HepG2 (cell line): ENCODE results near the gene C18orf63. TPM values are rescaled to one million over a fixed set of nuclear protein-coding genes. Genes with fewer than 3 reads are reported as not detected.

Experiments
- ATAC-seq: fragments of 200-7000 bp; cut with Tn5 transposase; 3 replicates; pipeline ENCODE4 v1.9.1; 2020; ENCODE audit warnings: mild to moderate bottlenecking, moderate library complexity
- BruUV-seq: library from RNA; stranded (reverse); fragments of 400-500 nt; replicated peaks from 2 replicates; lab custom pipeline; 2021; lab: Mats Ljungman, UMichigan
- CTCF ChIA-PET: fragments of 300-600 bp; formaldehyde crosslinking; extraction: SDS; loops from one replicate; lab custom pipeline; 2021; ENCODE audit warnings: low total read pairs, inconsistent platforms, low intra/inter-chr PET ratio; lab: Yijun Ruan, JAX
- POLR2A ChIA-PET: fragments of 350-600 bp; sonication (Branson Sonifier 250); formaldehyde crosslinking; loops from one replicate; lab custom pipeline; 2020; ENCODE audit warnings: antibody characterized with exemption, inconsistent platforms; lab: Yijun Ruan, JAX
- DNase-seq: peaks from one replicate; pipeline ENCODE4 v3.0.0-alpha.2; 2015; ENCODE audit warnings: low spot score
- FAIRE-seq: peaks from 3 replicates; lab custom pipeline; 2011; peaks lifted over from hg19 to GRCh38; lab: Jason Lieb, UNC
- H2AFZ ChIP-seq: one replicate; pipeline ENCODE4 v1.6.1; 2011; ENCODE audit warnings: low read length, inconsistent platforms
- H3K27ac ChIP-seq: fragments of 300-600 bp; 3 replicates; pipeline ENCODE4 v1.8.0; 2011; ENCODE audit warnings: mixed run types, mild to moderate bottlenecking, mixed read lengths, low read length, inconsistent platforms; ENCODE audit not compliant: insufficient read depth; ENCODE audit errors: extremely low read length
- H3K27me3 ChIP-seq, 2 experiments: fragments of 200-600 bp in 1 of 2; 2 replicates in 1 of 2; 3 replicates in 1 of 2; pipeline versions ENCODE4 v1.6.0 to v1.8.0; 2011; ENCODE audit warnings: low read length in 2 of 2, mild to moderate bottlenecking in 2 of 2, moderate library complexity in 2 of 2, inconsistent platforms in 1 of 2; ENCODE audit not compliant: insufficient read depth in 2 of 2, control insufficient read depth in 1 of 2
- H3K36me3 ChIP-seq, 2 experiments: fragments of 200-600 bp in 1 of 2; replicated peaks in 1 of 2; 2 replicates in 1 of 2; 3 replicates in 1 of 2; pipeline versions ENCODE4 v1.5.1 to v1.8.0; 2011; ENCODE audit warnings: low read length in 2 of 2, inconsistent platforms in 1 of 2; ENCODE audit not compliant: insufficient read depth in 2 of 2, control insufficient read depth in 1 of 2
- H3K4me1 ChIP-seq: 2 replicates; pipeline ENCODE4 v1.5.1; 2012; ENCODE audit warnings: low read length, inconsistent platforms; ENCODE audit not compliant: insufficient read depth
- H3K4me2 ChIP-seq: 2 replicates; pipeline ENCODE4 v1.6.0; 2011; ENCODE audit warnings: low read depth, low read length, inconsistent platforms
- H3K4me3 ChIP-seq, 3 experiments: fragments of 200-600 bp in 1 of 3; sonication (generic), shearing (Covaris generic) in 1 of 3; replicated peaks in 1 of 3; 2 replicates each; pipeline ENCODE4 v1.5.1; 2011 to 2016; ENCODE audit warnings: low read length in 3 of 3, inconsistent platforms in 2 of 3, low read depth in 2 of 3, mild to moderate bottlenecking in 2 of 3, control low read depth in 1 of 3, mixed read lengths in 1 of 3; ENCODE audit not compliant: insufficient read depth in 1 of 3
- H3K79me2 ChIP-seq: one replicate; pipeline ENCODE4 v1.6.1; 2011; ENCODE audit warnings: low read length, inconsistent platforms; ENCODE audit not compliant: insufficient read depth
- H3K9ac ChIP-seq: 2 replicates; pipeline ENCODE4 v1.6.0; 2011; ENCODE audit warnings: mild to moderate bottlenecking, low read depth, low read length, inconsistent platforms; ENCODE audit not compliant: insufficient read depth
- H3K9me3 ChIP-seq: 2 replicates; pipeline ENCODE4 v1.5.1; 2012; ENCODE audit warnings: mild to moderate bottlenecking, low read length
- H4K20me1 ChIP-seq: 2 replicates; pipeline ENCODE4 v1.6.0; 2011; ENCODE audit warnings: inconsistent platforms, mild to moderate bottlenecking, low read length, moderate library complexity; ENCODE audit not compliant: insufficient read depth
- MBNL3 ChIP-seq: fragments of 250-450 bp; sonication (Bioruptor Pico); conservative IDR thresholded peaks from 2 replicates; pipeline ENCODE4 v1.8.0; 2022; ENCODE audit warnings: mild to moderate bottlenecking, inconsistent platforms
- SP1 ChIP-seq, 2 experiments: fragments of 450-650 bp in 1 of 2; sonication (generic) in 1 of 2; formaldehyde crosslinking in 1 of 2; IDR thresholded peaks; 2 replicates each; pipeline versions ENCODE4 v1.4.0 to v1.6.1; 2016 to 2020; ENCODE audit warnings: missing genetic modification reagents in 1 of 2
- YY1 ChIP-seq: IDR thresholded peaks from 2 replicates; pipeline ENCODE4 v1.6.1; 2011; ENCODE audit warnings: low read length, low read depth, moderate library complexity, mild to moderate bottlenecking; ENCODE audit not compliant: insufficient read depth, insufficient replicate concordance
- ZNF569 ChIP-seq: sonication (generic); formaldehyde crosslinking; IDR thresholded peaks from 2 replicates; pipeline ENCODE4 v1.5.0; 2020; ENCODE audit warnings: mild to moderate bottlenecking, missing genetic modification reagents, moderate library complexity, borderline replicate concordance
- ZNF782 ChIP-seq: sonication (generic); formaldehyde crosslinking; IDR thresholded peaks from 2 replicates; pipeline ENCODE4 v1.4.0; 2020; ENCODE audit warnings: missing genetic modification reagents, mild to moderate bottlenecking, borderline replicate concordance
- WGBS: methylation state at CpG from one replicate; pipeline ENCODE4 v1.1.6; 2017; ENCODE audit warnings: low lambda C conversion rate; 5-methylcytosine and 5-hydroxymethylcytosine counted together
- in situ Hi-C: cut with HindIII; loops from 2 replicates; pipeline ENCODE4 v1.10.0; 2017; ENCODE audit warnings: low pct_unique_long_range_greater_than_20kb; ENCODE audit not compliant: extremely low pct_ligation_motif_present
- intact Hi-C: fragments of 100-400 bp; cut with micrococcal nuclease; formaldehyde crosslinking; loops from one replicate; pipeline ENCODE4 v1.10.0; 2022; ENCODE audit not compliant: unreplicated experiment
- polyA plus RNA-seq, 8 experiments: library from polyadenylated mRNA; depleted of rRNA in 3 of 8; stranded (reverse) in 7 of 8; unstranded in 1 of 8; fragments of >200 nt; fragmentation: Illumina TruSeq in 4 of 8; extraction: Trizol in 4 of 8; gene quantifications; 2 replicates each; pipeline versions ENCODE4 v1.2.1 to v1.2.3, GENCODE V29; 2011 to 2016; ENCODE audit warnings: low read depth in 4 of 8, missing spikeins in 1 of 8, mixed read lengths in 1 of 8; ENCODE audit not compliant: insufficient read depth in 1 of 8
- total RNA-seq, 5 experiments: library from RNA; depleted of rRNA; stranded (reverse); fragments of >200 nt; fragmentation: Illumina TruSeq; extraction: Trizol; gene quantifications; 2 replicates each; pipeline ENCODE4 v1.2.3, GENCODE V29; 2016; ENCODE audit warnings: low read depth in 1 of 5
- TF ChIP-seq, protein P1 (sequence below): sonication (generic); formaldehyde crosslinking; IDR thresholded peaks from 2 replicates; pipeline ENCODE4 v1.4.0; 2020; ENCODE audit warnings: mild to moderate bottlenecking, missing genetic modification reagents
- TF ChIP-seq, protein P2 (sequence below): sonication (generic); formaldehyde crosslinking; IDR thresholded peaks from 2 replicates; pipeline ENCODE4 v1.5.0; 2020; ENCODE audit warnings: missing genetic modification reagents
- TF ChIP-seq, protein P3 (sequence below): IDR thresholded peaks from 2 replicates; pipeline ENCODE4 v1.6.1; 2018; ENCODE audit warnings: missing genetic modification reagents
- TF ChIP-seq, protein P4 (sequence below): sonication (generic); formaldehyde crosslinking; IDR thresholded peaks from 2 replicates; pipeline ENCODE4 v1.9.0; 2021; ENCODE audit warnings: missing genetic modification reagents, borderline replicate concordance

Gene C18orf63
- total and polyA plus RNA-seq, 2 of the 13 experiments (the other 11 are each of a cell fraction or from before 2014, with no cell fraction given): 0.01 TPM; not detected in 1

DNA sequence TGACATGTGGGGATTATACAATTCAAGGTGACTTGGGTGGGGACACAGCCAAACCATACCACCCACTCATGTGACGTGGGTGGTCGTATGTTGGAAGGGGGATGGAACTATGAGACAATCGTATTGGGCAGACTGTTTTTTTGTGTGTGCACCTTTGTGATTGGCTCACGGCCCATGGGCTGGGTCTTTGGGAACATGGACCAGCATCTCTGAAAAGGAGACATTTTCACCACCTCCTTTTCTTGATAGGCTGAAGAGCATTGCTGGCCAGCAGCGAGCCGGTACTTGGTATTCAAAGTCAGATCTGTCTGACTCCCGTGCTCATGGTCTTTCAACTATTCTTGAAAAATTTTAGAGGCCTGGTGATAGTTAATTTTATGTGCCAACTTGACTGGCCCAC lies 79.4 kb downstream of the C18orf63 start:
- H3K4me1 ChIP-seq: no peaks in the 10 kb centered on the region
- H3K4me2 ChIP-seq: no peak overlapping the region
- POLR2A ChIA-PET: no interaction called here
- H3K9me3 ChIP-seq: no peaks in the 10 kb centered on the region
- intact Hi-C loops: no loop called here
- no peak for DNase-seq
- ATAC-seq: no peak
- H3K36me3 ChIP-seq: no peaks in the 10 kb centered on the region
- no peak overlapping the region for H2AFZ ChIP-seq
- peaks cover 1 to 53% of the 10 kb centered on the region in 2 experiments for H3K27me3 ChIP-seq
- CTCF ChIA-PET: no interaction called here
- TF ChIP-seq, protein P1, sequence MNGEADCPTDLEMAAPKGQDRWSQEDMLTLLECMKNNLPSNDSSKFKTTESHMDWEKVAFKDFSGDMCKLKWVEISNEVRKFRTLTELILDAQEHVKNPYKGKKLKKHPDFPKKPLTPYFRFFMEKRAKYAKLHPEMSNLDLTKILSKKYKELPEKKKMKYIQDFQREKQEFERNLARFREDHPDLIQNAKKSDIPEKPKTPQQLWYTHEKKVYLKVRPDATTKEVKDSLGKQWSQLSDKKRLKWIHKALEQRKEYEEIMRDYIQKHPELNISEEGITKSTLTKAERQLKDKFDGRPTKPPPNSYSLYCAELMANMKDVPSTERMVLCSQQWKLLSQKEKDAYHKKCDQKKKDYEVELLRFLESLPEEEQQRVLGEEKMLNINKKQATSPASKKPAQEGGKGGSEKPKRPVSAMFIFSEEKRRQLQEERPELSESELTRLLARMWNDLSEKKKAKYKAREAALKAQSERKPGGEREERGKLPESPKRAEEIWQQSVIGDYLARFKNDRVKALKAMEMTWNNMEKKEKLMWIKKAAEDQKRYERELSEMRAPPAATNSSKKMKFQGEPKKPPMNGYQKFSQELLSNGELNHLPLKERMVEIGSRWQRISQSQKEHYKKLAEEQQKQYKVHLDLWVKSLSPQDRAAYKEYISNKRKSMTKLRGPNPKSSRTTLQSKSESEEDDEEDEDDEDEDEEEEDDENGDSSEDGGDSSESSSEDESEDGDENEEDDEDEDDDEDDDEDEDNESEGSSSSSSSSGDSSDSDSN (CRISPR knock-in tag): no peak
- TF ChIP-seq, protein P2, sequence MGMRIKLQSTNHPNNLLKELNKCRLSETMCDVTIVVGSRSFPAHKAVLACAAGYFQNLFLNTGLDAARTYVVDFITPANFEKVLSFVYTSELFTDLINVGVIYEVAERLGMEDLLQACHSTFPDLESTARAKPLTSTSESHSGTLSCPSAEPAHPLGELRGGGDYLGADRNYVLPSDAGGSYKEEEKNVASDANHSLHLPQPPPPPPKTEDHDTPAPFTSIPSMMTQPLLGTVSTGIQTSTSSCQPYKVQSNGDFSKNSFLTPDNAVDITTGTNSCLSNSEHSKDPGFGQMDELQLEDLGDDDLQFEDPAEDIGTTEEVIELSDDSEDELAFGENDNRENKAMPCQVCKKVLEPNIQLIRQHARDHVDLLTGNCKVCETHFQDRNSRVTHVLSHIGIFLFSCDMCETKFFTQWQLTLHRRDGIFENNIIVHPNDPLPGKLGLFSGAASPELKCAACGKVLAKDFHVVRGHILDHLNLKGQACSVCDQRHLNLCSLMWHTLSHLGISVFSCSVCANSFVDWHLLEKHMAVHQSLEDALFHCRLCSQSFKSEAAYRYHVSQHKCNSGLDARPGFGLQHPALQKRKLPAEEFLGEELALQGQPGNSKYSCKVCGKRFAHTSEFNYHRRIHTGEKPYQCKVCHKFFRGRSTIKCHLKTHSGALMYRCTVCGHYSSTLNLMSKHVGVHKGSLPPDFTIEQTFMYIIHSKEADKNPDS (CRISPR knock-in tag): no peak
- TF ChIP-seq, protein P3, sequence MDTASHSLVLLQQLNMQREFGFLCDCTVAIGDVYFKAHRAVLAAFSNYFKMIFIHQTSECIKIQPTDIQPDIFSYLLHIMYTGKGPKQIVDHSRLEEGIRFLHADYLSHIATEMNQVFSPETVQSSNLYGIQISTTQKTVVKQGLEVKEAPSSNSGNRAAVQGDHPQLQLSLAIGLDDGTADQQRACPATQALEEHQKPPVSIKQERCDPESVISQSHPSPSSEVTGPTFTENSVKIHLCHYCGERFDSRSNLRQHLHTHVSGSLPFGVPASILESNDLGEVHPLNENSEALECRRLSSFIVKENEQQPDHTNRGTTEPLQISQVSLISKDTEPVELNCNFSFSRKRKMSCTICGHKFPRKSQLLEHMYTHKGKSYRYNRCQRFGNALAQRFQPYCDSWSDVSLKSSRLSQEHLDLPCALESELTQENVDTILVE (CRISPR knock-in tag): no peak
- TF ChIP-seq SP1 (IDR thresholded peaks at IDR 0.05) (no peak), SP1 (CRISPR knock-in tag; IDR thresholded peaks at IDR 0.05) (no peak), ZNF569 (CRISPR knock-in tag) (no peak), ZNF782 (CRISPR knock-in tag) (no peak), YY1 (no peak), MBNL3 (CRISPR knock-in tag) (no peak)
- TF ChIP-seq, protein P4, sequence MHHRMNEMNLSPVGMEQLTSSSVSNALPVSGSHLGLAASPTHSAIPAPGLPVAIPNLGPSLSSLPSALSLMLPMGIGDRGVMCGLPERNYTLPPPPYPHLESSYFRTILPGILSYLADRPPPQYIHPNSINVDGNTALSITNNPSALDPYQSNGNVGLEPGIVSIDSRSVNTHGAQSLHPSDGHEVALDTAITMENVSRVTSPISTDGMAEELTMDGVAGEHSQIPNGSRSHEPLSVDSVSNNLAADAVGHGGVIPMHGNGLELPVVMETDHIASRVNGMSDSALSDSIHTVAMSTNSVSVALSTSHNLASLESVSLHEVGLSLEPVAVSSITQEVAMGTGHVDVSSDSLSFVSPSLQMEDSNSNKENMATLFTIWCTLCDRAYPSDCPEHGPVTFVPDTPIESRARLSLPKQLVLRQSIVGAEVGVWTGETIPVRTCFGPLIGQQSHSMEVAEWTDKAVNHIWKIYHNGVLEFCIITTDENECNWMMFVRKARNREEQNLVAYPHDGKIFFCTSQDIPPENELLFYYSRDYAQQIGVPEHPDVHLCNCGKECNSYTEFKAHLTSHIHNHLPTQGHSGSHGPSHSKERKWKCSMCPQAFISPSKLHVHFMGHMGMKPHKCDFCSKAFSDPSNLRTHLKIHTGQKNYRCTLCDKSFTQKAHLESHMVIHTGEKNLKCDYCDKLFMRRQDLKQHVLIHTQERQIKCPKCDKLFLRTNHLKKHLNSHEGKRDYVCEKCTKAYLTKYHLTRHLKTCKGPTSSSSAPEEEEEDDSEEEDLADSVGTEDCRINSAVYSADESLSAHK: no peak
- TF ChIP-seq, all 625 proteins: peak for 0
- Histone ChIP-seq H3K4me3 (no peak overlapping the region), H4K20me1 (no peaks in the 10 kb centered on the region), H3K9ac (no peak overlapping the region), H3K27ac (no peak overlapping the region), H3K79me2 (no peaks in the 10 kb centered on the region)
- in situ Hi-C loops: no loop called here
- WGBS: 40% methylated on average over 7 of the region's 7 CpGs
- BruUV-seq: no TSS peak
- FAIRE-seq: no peak
